ENCODE results near the gene ERP44.

- no peak for TF ChIP-seq CTCF (optimal IDR thresholded peaks at IDR 0.05 in 1 of 3, IDR thresholded peaks at IDR 0.05 in 1 of 3, conservative IDR thresholded peaks at IDR 0.05 in 1 of 3; ENCODE audit: extremely low read depth in 1 of 3, insufficient read depth in 2 of 3, low read length in 3 of 3)
- no peak for TF ChIP-seq EZH2 (IDR thresholded peaks at IDR 0.05; ENCODE audit: low read length)
These were observed 134.5 kb downstream of the ERP44 start for GRCh38 chr9:99964336-99964735.
